ENCODE data around the gene HSPBP1. TPM values are rescaled to one million over a fixed set of nuclear protein-coding genes. Genes with fewer than 3 reads are reported as not detected.

Gene HSPBP1
- total and polyA plus RNA-seq, 12 donors, result 18.8 to 49.8 (median 33.2) TPM

GRCh38 chr19:55246462-55247451 is 33.2 kb downstream of the HSPBP1 start:
- Histone ChIP-seq H3K27me3 (no peaks in the 10 kb centered on the region), H3K4me3 (no peak overlapping the region), H3K27ac (peak overlapping the region in 1 of 5 donors; percentile 66), H3K36me3 (replicated peaks in 1 of 2) (peaks cover 0 to 58% of the 10 kb centered on the region in 2 donors), H3K4me1 (replicated peaks in 1 of 2) (peaks cover 3 to 34% of the 10 kb centered on the region in 2 donors), H3K9me3 (replicated peaks in 1 of 3) (no peaks in the 10 kb centered on the region)
- TF ChIP-seq POLR2A (IDR thresholded peaks at IDR 0.05) (no peak), CTCF (IDR thresholded peaks at IDR 0.05) (no peak)
- peak in 2 of 7 donors; percentile 13 to 20 for DNase-seq
- WGBS, 4 donors, result 88 to 91% (median 90%) methylated on average over 29 to 40 of the region's 40 CpGs
- intact Hi-C loops (cut with DNase I), result no loop called here

GRCh38 chr19:55245236-55245904 is 34.5 kb downstream of the HSPBP1 start:
- no peak for TF ChIP-seq CTCF (IDR thresholded peaks at IDR 0.05)
- TF ChIP-seq POLR2A (IDR thresholded peaks at IDR 0.05), result no peak

GRCh38 chr19:55244004-55244680 is 35.8 kb downstream of the HSPBP1 start:
- intact Hi-C loops (cut with DNase I), result no loop called here
- no peak for DNase-seq
- peaks cover 0 to 77% of the 10 kb centered on the region in 2 donors for H3K36me3 ChIP-seq (replicated peaks in 1 of 2)
- peak overlapping the region in 1 of 5 donors; percentile 21 for H3K27ac ChIP-seq
- no peak overlapping the region for H3K4me3 ChIP-seq
- H3K9me3 ChIP-seq (replicated peaks in 1 of 3), result no peaks in the 10 kb centered on the region
- WGBS, 4 donors, result 81 to 94% (median 89%) methylated on average over 11 to 12 of the region's 12 CpGs
- TF ChIP-seq CTCF (IDR thresholded peaks at IDR 0.05) (no peak), POLR2A (IDR thresholded peaks at IDR 0.05) (no peak)
- H3K27me3 ChIP-seq, result no peaks in the 10 kb centered on the region
- peaks cover 0 to 15% of the 10 kb centered on the region in 2 donors for H3K4me1 ChIP-seq (replicated peaks in 1 of 2)

More at GRCh38 chr19:55245236-55245904, 34.5 kb downstream of the HSPBP1 start:
- WGBS, 4 donors, result 90 to 95% (median 93%) methylated on average over 4 to 23 of the region's 23 CpGs
- no peak overlapping the region for H3K27ac ChIP-seq
- no peak overlapping the region for H3K4me3 ChIP-seq
- intact Hi-C loops (cut with DNase I), result loop anchor here in 1 of 2 donors (1.0 kb wide), 1 partner anchor 9 kb away; no protein-coding TSS in a partner anchor
- H3K9me3 ChIP-seq (replicated peaks in 1 of 3), result no peaks in the 10 kb centered on the region
- H3K4me1 ChIP-seq (replicated peaks in 1 of 2), result peaks cover 0 to 23% of the 10 kb centered on the region in 2 donors
- peaks cover 0 to 70% of the 10 kb centered on the region in 2 donors for H3K36me3 ChIP-seq (replicated peaks in 1 of 2)
- no peaks in the 10 kb centered on the region for H3K27me3 ChIP-seq
- no peak for DNase-seq

Measured in adrenal gland (tissue), 12 donors.